Measurements from ENCODE around the gene ST3GAL3.
"Not testable (repeated sequence)": the region's sequence is repeated elsewhere in the genome, so short reads cannot be mapped to it uniquely, and the experiment has no call there.

The ST3GAL3 gene

GRCh38 chr1:43776043-43776761 is 68.9 kb downstream of the ST3GAL3 start:
- H3K4me3 ChIP-seq (ENCODE audit: low read length), result no peak overlapping the region
- peak; percentile 73 for DNase-seq (ENCODE audit: low read depth)
- peak; percentile 26 for TF ChIP-seq CTCF (conservative IDR thresholded peaks at IDR 0.05; ENCODE audit: low read length)

- DNase-seq (ENCODE audit: low read depth); H3K4me3 ChIP-seq (ENCODE audit: low read length): not testable (repeated sequence)
Measured at GRCh38 chr1:43777916-43778315, 70.6 kb downstream of the ST3GAL3 start.

- no peak for DNase-seq (ENCODE audit: low read depth)
Measured at GRCh38 chr1:43779266-43779665, 71.9 kb downstream of the ST3GAL3 start.

DNA sequence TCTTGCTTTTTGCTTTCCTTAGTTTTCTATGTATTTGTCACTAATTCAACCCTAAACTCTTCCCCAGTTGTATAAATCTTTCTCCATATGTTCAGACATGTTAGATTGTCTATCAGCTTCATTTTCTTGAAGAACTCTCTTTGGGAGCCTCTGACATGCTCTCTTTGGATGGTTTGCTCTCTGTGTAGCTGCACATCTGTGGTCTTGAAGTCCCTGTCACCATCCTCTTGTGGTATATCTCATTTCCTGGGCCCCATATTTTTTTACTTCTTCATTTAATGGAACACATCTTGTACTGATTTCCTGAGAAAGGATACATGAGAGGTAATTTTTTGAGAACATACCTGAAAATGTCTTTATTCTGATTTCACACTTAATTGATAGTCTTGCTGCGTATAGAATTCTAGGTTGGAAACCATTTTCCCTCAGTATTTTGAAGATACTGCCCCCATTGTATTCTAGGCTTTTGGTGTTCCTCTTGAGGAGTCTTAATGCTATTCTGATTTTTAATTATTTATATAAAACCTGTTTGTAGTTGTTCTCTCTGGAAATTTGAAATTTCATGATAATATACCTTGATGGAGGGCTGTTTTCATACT is 72.6 kb downstream of the ST3GAL3 start:
- DNase-seq (ENCODE audit: low read depth), result no peak
- TF ChIP-seq CTCF (conservative IDR thresholded peaks at IDR 0.05; ENCODE audit: low read length), result no peak
- H3K4me3 ChIP-seq (ENCODE audit: low read length), result no peak overlapping the region

More at GRCh38 chr1:43779266-43779665, 71.9 kb downstream of the ST3GAL3 start:
- no peak overlapping the region for H3K4me3 ChIP-seq (ENCODE audit: low read length)
- no peak for TF ChIP-seq CTCF (conservative IDR thresholded peaks at IDR 0.05; ENCODE audit: low read length)

DNA sequence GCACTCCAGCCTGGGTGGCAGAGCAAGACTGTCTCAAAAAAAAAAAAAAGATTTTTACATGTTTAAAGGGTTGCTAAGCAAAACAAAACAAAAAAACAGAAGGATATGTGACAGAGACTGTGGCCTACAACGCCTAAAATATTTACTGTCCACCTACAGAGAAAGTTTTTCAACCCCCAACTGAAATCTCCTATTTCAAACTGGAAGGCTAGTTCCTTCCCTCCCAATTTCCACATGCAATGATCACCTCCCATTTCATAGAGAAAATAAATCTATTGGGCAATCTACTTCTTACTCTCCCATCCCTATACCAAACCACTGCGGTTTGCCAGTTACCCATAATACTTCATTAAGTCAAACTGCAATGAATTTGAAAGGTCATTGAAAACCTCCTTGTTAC is 74.2 kb downstream of the ST3GAL3 start:
- peak; percentile 69 for DNase-seq (ENCODE audit: low read depth)
- TF ChIP-seq CTCF (conservative IDR thresholded peaks at IDR 0.05; ENCODE audit: low read length), result no peak
- H3K4me3 ChIP-seq (ENCODE audit: low read length), result no peak overlapping the region

DNA sequence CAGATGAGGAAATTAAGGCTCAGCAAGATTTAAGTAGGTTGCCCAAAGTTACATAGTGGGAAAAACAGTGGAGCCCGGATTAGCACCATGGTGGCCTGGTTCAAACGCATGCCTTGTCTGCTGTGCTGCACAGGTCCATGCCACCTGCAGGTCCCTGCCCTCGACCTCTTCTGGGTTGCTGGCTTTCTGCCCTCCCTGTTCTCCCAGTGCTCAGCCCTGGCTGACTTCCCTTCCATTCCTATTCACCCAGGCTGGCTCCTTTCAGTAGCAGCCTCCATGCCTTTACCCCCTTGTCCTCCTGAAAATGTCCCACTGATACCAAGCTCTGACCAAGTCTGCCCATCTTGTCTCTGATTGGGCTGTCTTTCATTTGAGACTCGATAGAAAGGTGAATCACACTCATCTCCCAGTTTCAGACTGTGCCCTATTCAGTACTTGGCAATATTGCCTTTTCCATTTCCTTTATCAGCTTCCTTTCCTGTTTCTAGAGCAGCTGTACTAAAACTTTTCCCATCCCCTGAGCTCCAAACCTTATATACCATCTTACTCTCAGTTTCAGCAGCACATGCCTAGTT is 75.8 kb downstream of the ST3GAL3 start:
- H3K4me3 ChIP-seq (ENCODE audit: low read length), result no peak overlapping the region
- DNase-seq (ENCODE audit: low read depth), result no peak
- TF ChIP-seq CTCF (conservative IDR thresholded peaks at IDR 0.05; ENCODE audit: low read length), result no peak

DNA sequence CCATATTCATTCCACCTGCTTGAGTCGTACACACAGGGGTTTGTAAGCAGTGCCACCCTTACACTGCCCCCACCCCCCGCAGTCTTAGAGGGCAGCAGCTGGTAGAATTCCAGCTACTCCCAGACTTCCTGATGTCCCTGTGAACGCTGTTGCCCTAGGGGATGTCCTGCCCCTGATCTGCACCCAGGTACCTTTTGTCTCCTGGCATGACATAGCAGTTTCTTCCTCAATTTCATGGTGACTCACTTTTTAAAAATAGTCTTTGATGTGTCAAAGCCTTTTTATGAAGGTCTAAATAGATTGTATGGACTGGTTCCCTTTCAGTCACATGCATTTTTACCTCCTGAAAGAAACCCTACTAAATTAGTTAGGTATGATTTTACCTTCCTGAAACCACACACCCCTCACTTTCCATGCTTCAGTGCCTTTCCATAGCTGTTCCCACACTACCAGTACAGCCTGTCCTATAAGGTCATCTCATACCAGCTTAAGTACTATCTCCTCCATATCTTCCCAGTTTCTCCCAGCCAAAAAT is 76.4 kb downstream of the ST3GAL3 start:
- DNase-seq (ENCODE audit: low read depth), result no peak
- TF ChIP-seq CTCF (conservative IDR thresholded peaks at IDR 0.05; ENCODE audit: low read length), result no peak
- H3K4me3 ChIP-seq (ENCODE audit: low read length), result no peak overlapping the region

Measured in AG10803 (cell line).